Heart left ventricle (tissue), 13 donors: ENCODE results near the gene MST1.

Experiments
- CTCF ChIP-seq, 12 donors: fragments of 200-600 bp; sonication (generic) in 4 of 12; IDR thresholded peaks; one replicate each; pipeline versions ENCODE4 v1.5.0 to v1.8.0; 2018 to 2022; ENCODE audit warnings: antibody characterized with exemption in 12 of 12, mild to moderate bottlenecking in 5 of 12
- POLR2A ChIP-seq, 2 donors: fragments of 450-650 bp; IDR thresholded peaks; one replicate each; pipeline ENCODE4 v1.6.1; 2017; ENCODE audit warnings: antibody characterized with exemption in 2 of 2, mild to moderate bottlenecking in 2 of 2, moderate library complexity in 2 of 2
- donor health status: ischemic (EF 13 %, LVEDD 7.1; RV severe dilation, severe dysfunction).
- donor health status: DM: no; HTN: yes; CAD: no.
- donor health status: DM: no; HTN: no; CAD: no.
- donor health status: ischemic (EF 25% LVEDD 6.9; RV normal size, moderate dysfunction).
- donor health status: ischemic (EF 25% LVEDD 5.7; RV mildly dilated, moderate dysfunction).
- donor health status: ischemic (EF 35%, LVEDD 5.7; RV mildly dilated, moderate dysfunction).
- donor health status: nonischemic (EF 11% LVEDD 7.7; RV severe dilation, severe dysfunction).
- donor health status: DM: yes; HTN: yes; CAD: no.
- donor health status: PGD.
- donor health status: ischemic (EF 29% LVEDD 5.4; RV normal size, mild dysfunction).
- donor health status: nonischemic (EF 23%, LVEDD 6.1; RV moderate dilation, normal function).

- TF ChIP-seq CTCF (IDR thresholded peaks at IDR 0.05) (no peak), POLR2A (IDR thresholded peaks at IDR 0.05) (no peak)
Measured at GRCh38 chr3:49732597-49732996, 43.3 kb upstream of the MST1 start.
